Natural killer cell (primary cell): ENCODE measurements around the gene RAB44. TPM values are rescaled to one million over a fixed set of nuclear protein-coding genes. Genes with fewer than 3 reads are reported as not detected.

Experiments used
- ATAC-seq, 3 donors: fragments of 150-1000 bp in 2 of 3; fragments of 200-7000 bp in 1 of 3; cut with Tn5 transposase; 1 replicate in 1 of 3; 2 replicates in 2 of 3; pipeline ENCODE4 v1.10.0; 2021; ENCODE audit warnings: mild to moderate bottlenecking in 2 of 3, moderate library complexity in 2 of 3
- DNase-seq, 2 donors: peaks; one replicate each; pipeline versions ENCODE4 v3.0.0 to v3.0.0-alpha.2; 2013 to 2021; ENCODE audit warnings: mixed read lengths in 1 of 2
- H3K27ac ChIP-seq: one replicate; pipeline ENCODE4 v1.5.1; 2013; ENCODE audit warnings: mild to moderate bottlenecking, low read length
- H3K27me3 ChIP-seq: one replicate; pipeline ENCODE4 v1.6.1; 2013; ENCODE audit warnings: low read length; ENCODE audit not compliant: control insufficient read depth, insufficient read depth
- H3K36me3 ChIP-seq: one replicate; pipeline ENCODE4 v1.6.1; 2013; ENCODE audit warnings: low read length; ENCODE audit not compliant: control insufficient read depth, insufficient read depth
- H3K4me1 ChIP-seq: one replicate; pipeline ENCODE4 v1.6.1; 2013; ENCODE audit warnings: low read length; ENCODE audit not compliant: control insufficient read depth, insufficient read depth
- H3K4me3 ChIP-seq: one replicate; pipeline ENCODE4 v1.5.1; 2013; ENCODE audit warnings: low read length
- H3K9me3 ChIP-seq: one replicate; pipeline ENCODE4 v1.6.1; 2013; ENCODE audit warnings: low read length; ENCODE audit not compliant: control insufficient read depth, insufficient read depth
- H3K27ac Mint-ChIP-seq, 2 donors: one replicate each; pipeline ENCODE4 v1.8.0; 2022; ENCODE audit warnings: mild to moderate bottlenecking in 2 of 2, mixed read lengths in 2 of 2, moderate library complexity in 1 of 2
- H3K27me3 Mint-ChIP-seq, 2 donors: one replicate each; pipeline ENCODE4 v1.8.0; 2022; ENCODE audit warnings: low read depth in 2 of 2, mixed read lengths in 2 of 2
- H3K36me3 Mint-ChIP-seq: one replicate; pipeline ENCODE4 v1.8.0; 2022; ENCODE audit warnings: mixed read lengths
- H3K4me1 Mint-ChIP-seq, 2 donors: one replicate each; pipeline ENCODE4 v1.8.0; 2022; ENCODE audit warnings: mixed read lengths in 2 of 2
- H3K4me3 Mint-ChIP-seq: one replicate; pipeline ENCODE4 v1.8.0; 2022; ENCODE audit warnings: mild to moderate bottlenecking, moderate library complexity, mixed read lengths
- H3K9me3 Mint-ChIP-seq, 2 donors: one replicate each; pipeline ENCODE4 v1.8.0; 2022; ENCODE audit warnings: mixed read lengths in 2 of 2
- CTCF ChIP-seq: fragments of 200-600 bp; IDR thresholded peaks from one replicate; pipeline ENCODE4 v1.8.0; 2022; ENCODE audit warnings: antibody characterized with exemption
- WGBS: methylation state at CpG from one replicate; pipeline ENCODE4 v1.1.7; 2013; ENCODE audit warnings: missing lambda C conversion rate; ENCODE audit not compliant: insufficient coverage; 5-methylcytosine and 5-hydroxymethylcytosine counted together
- intact Hi-C: fragments of 100-400 bp; cut with micrococcal nuclease; formaldehyde crosslinking; loops from one replicate; pipeline ENCODE4 v1.14.2; 2022
- total RNA-seq, 4 donors: library from RNA; stranded (reverse); fragments of 120-200 nt in 1 of 4; gene quantifications; one replicate each; pipeline versions ENCODE4 v1.2.3 to v1.2.4, GENCODE V29; 2013 to 2022

The RAB44 gene
- total RNA-seq, 3 donors from 2014 or later (not counting 1 experiment from before 2014, with no cell fraction given) = 0.09 to 12.9 (median 0.70) TPM

DNA sequence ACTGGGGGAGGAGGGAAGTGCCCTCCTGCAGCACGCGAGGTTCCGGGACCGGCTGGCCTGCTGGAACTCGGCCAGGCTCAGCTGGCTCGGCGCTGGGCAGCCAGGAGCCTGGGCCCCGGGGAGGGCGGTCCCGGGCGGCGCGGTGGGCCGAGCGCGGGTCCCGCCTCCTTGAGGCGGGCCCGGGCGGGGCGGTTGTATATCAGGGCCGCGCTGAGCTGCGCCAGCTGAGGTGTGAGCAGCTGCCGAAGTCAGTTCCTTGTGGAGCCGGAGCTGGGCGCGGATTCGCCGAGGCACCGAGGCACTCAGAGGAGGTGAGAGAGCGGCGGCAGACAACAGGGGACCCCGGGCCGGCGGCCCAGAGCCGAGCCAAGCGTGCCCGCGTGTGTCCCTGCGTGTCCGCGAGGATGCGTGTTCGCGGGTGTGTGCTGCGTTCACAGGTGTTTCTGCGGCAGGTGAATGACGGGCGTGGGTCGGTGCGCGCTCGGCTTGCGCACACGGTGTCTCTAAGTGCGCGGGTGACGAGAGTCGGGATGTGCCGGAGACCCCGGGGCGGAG lies 19.1 kb upstream of the RAB44 start, which contains the start of gene CDKN1A:
Gene CDKN1A (plus strand): TSS at position 227 of the 555 bp plus-strand sequence. CDS start 5,388 bp downstream, outside the sequence.
- Histone ChIP-seq H3K36me3 (no peaks in the 10 kb centered on the region), H3K4me1 (peaks cover 45% of the 10 kb centered on the region), H3K4me3 (peak within 1 kb of the TSS; percentile 63), H3K27ac (peak within 1 kb of the TSS; percentile 59), H3K27me3 (peaks cover 5% of the 10 kb centered on the region), H3K9me3 (no peaks in the 10 kb centered on the region)
- DNase-seq (peak; percentile 72 to 86), ATAC-seq (peak; percentile 50 to 67 (median 58))
- Mint-ChIP-seq H3K36me3 (no peaks in the 10 kb centered on the region), H3K27ac (peak within 1 kb of the TSS; percentile 87 to 96), H3K4me3 (peak within 1 kb of the TSS; percentile 97), H3K27me3 (peaks cover 0 to 5% of the 10 kb centered on the region in 2 donors), H3K4me1 (peaks cover 29 to 30% of the 10 kb centered on the region in 2 donors), H3K9me3 (no peaks in the 10 kb centered on the region)
- intact Hi-C loops = no loop called here
- no peak for TF ChIP-seq CTCF
- under 1% methylated on average over 63 of the region's 63 CpGs for WGBS

DNA sequence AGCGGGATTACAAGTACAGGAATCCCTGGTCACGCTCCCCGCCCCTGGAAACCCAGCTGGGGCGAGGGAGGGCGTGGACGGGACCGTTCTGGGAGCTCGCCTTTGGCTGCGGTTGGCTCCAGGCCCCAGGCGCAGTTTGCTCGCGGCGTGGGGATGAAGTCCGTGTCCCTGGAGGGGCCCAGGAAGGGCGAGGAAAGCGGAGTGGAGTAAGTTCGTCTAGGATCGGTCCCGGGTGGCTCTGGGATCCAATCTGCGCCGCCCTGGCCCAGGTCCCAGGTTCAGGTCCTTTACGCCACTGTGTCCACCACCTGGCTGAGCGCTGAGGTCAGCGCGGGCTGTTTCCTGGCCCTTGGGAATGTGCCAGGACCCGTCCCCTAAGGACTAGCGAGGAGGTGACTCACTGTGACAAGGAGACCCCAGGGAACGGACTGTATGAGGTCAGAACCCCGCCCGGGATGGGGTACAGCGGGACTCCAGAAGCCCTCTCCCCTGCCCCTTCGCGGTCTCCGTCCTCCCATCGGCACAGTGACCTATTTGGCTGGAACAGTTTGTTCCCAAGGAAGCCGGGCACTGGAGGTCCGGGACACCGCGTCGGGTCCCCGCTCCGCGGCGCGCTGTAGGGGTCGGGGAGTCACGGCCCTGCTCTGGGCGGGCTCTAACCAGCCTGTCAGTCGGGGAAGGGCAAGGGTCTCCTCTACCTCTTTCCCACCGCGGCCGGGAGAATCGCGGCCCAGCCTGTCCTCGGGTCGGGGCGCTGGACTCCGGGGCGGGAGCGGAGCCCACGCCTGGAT lies 18.4 kb upstream of the RAB44 start:
- H3K9me3 Mint-ChIP-seq = no peaks in the 10 kb centered on the region
- H3K4me3 Mint-ChIP-seq = peak overlapping the region; percentile 97
- WGBS = under 1% methylated on average over 61 of the region's 61 CpGs
- peak overlapping the region; percentile 59 for H3K27ac ChIP-seq
- H3K27me3 ChIP-seq = peaks cover 5% of the 10 kb centered on the region
- H3K27ac Mint-ChIP-seq = peak overlapping the region; percentile 87 to 96
- intact Hi-C loops = no loop called here
- TF ChIP-seq CTCF = no peak
- no peaks in the 10 kb centered on the region for H3K36me3 ChIP-seq
- H3K9me3 ChIP-seq = no peaks in the 10 kb centered on the region
- H3K27me3 Mint-ChIP-seq = peaks cover 0 to 5% of the 10 kb centered on the region in 2 donors
- DNase-seq (peak; percentile 40 to 55), ATAC-seq (no peak)
- H3K4me1 Mint-ChIP-seq = peaks cover 29 to 30% of the 10 kb centered on the region in 2 donors
- peaks cover 52% of the 10 kb centered on the region for H3K4me1 ChIP-seq
- no peaks in the 10 kb centered on the region for H3K36me3 Mint-ChIP-seq
- peak overlapping the region; percentile 63 for H3K4me3 ChIP-seq

DNA sequence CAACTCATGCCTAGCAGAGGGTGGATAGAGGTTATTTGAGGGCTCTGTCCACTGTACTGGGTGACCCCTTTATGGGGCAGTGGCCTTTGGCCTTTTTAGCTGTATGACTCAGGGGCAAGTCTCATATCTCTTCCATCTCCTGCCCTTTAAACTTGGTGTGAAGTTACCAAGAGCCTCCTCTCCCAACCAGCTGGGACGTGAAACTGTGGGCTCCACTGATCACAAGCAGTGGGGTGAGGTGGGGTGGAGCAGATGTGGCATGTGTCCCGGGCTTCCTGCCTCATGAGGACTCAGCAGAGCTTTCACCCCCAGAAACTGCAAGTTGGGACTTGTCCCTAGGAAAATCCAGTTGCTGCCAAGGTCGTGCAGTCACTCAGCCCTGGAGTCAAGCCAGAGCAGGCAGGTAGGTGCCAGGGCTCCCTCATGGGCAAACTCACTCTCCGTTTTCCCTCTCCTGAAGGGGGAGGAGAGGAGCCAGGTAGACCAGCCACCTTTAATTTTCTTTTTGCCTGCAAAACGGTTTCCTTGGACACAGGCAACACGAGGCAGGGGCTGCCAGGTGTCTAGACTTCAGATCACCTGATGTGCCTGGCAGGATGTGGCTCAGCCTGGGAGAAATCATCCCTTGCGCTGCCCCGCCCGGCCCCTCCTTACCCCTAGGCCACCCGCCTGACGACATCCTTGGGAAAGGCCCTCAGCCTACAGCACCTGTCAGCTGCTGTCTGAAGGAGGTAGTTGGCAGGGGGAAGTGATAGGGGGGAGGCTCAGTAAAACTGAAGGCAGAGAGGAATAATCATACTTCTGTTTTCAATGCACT lies 15.1 kb upstream of the RAB44 start:
- Histone ChIP-seq H3K27me3 (peaks cover 5% of the 10 kb centered on the region), H3K27ac (peak overlapping the region; percentile 76), H3K9me3 (no peaks in the 10 kb centered on the region), H3K4me1 (peaks cover 72% of the 10 kb centered on the region), H3K4me3 (no peak overlapping the region), H3K36me3 (no peaks in the 10 kb centered on the region)
- Mint-ChIP-seq H3K9me3 (no peaks in the 10 kb centered on the region), H3K27me3 (peaks cover 0 to 5% of the 10 kb centered on the region in 2 donors), H3K27ac (no peak overlapping the region), H3K36me3 (no peaks in the 10 kb centered on the region), H3K4me1 (peaks cover 24 to 29% of the 10 kb centered on the region in 2 donors), H3K4me3 (no peak overlapping the region)
- WGBS = 52% methylated on average over 11 of the region's 11 CpGs
- intact Hi-C loops = loop anchor here (10.0 kb wide), 1 partner anchor 148 kb away; no protein-coding TSS in a partner anchor
- DNase-seq = peak in 1 of 2 donors; percentile 88
- TF ChIP-seq CTCF = no peak
- no peak for ATAC-seq
